Stimulated activated CD8-positive, alpha-beta memory T cell treated with anti-CD3 and anti-CD28 coated beads, Interleukin-7, amount 100 ng/mL, for 24 hours (primary cell): Measurements from ENCODE around the gene CCDC61.

ENCODE experiments used
- DNase-seq: peaks from one replicate; pipeline ENCODE4 v3.0.0-alpha.2; 2020; ENCODE audit warnings: low read depth

Gene CCDC61

GRCh38 chr19:45975306-45976070 lies 19.8 kb upstream of the CCDC61 start:
- DNase-seq: no peak

GRCh38 chr19:45976178-45976577 lies 19.1 kb upstream of the CCDC61 start:
- no peak for DNase-seq

GRCh38 chr19:45978156-45978555 lies 17.1 kb upstream of the CCDC61 start:
- DNase-seq: no peak

- no peak for DNase-seq
Measured at GRCh38 chr19:45981350-45981749, 13.9 kb upstream of the CCDC61 start.

DNA sequence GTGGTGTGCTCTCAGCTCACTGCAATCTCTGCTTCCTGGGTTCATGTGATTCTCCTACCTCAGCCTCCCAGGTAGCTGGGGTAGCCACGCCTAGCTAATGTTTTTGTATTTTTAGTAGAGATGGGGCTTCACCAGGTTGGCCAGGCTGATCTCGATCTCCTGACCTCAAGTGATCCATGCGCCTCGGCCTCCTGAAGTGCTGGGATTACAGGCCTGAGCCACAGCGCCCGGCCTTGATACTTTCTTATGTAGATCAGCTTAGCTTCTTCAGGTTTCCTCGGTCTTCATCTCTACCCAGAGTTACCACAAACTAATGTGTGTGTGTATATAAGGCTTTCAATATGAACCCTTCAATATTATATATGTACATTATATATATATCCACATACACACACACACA lies 9.9 kb upstream of the CCDC61 start:
- no peak for DNase-seq

- no peak for DNase-seq
Measured at GRCh38 chr19:45990113-45990728, 5.0 kb upstream of the CCDC61 start.

GRCh38 chr19:45994456-45994997 lies 740 bp upstream of the CCDC61 start:
- DNase-seq: no peak

GRCh38 chr19:45995715-45996385 lies 583 bp downstream of the CCDC61 start:
- no peak for DNase-seq

- DNase-seq: no peak
Measured at GRCh38 chr19:45996933-45997332, 1.7 kb downstream of the CCDC61 start.

- no peak for DNase-seq
Measured at GRCh38 chr19:45998834-45999233, 3.6 kb downstream of the CCDC61 start.

DNA sequence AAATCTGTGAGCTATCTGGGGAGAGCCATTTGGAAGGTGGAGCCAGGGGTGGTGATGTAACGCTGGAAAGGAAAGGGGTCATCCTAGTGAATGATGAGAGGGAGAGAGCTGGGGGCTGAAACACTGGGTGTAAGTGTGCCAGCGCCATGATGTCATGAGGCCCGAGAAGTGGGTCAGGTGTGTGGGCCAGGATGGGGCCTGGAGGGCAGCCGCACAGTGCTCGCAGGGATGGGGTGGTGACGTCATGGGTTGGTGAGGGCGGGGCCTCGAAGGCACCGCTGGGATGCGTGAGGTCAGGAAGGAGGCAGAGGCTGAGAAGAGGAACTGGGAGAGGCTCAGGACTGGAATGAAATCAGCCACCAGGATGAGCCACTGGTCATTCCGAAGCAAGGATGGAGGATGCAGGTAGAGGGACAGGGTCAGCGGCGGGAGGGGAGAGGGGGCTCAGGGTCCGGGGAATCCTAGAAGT lies 4.4 kb downstream of the CCDC61 start:
- DNase-seq: no peak

DNA sequence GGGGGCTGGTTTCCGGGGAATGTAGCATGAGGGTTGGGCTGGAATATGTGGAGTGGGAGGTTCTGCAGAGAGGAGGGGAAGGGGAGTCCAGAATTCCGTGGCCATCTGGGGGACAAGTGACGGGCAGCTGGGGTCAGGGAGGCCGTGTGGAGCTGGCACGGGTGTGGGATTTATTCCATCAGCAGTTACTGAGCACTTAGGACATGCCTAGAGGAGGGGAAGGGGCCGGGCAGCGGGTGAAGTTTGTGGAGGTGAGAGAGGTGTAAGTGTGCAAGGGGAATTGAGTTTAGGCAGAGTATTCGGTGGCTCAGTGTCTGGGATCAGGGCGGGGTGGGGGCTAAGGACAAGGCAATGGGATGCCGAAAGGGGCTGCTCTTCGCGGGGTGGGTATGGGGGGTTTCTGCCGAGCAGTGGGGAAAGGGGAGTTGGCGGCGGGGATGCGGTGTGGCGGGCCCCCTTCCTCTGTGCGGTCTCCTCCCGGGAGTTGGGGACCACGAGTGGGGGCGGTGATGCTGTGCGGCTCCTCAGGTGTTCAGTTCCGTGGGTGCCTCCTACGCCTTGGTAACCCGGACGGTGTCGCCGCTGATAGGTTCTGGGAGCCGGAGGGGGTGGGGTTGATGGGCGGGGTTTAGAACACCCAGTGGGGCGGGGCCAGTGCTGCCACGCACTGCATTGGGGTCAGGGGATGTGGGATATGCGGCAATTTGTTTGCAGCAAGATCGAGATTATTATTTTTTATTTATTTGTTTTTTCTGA lies 5.4 kb downstream of the CCDC61 start:
- no peak for DNase-seq

DNA sequence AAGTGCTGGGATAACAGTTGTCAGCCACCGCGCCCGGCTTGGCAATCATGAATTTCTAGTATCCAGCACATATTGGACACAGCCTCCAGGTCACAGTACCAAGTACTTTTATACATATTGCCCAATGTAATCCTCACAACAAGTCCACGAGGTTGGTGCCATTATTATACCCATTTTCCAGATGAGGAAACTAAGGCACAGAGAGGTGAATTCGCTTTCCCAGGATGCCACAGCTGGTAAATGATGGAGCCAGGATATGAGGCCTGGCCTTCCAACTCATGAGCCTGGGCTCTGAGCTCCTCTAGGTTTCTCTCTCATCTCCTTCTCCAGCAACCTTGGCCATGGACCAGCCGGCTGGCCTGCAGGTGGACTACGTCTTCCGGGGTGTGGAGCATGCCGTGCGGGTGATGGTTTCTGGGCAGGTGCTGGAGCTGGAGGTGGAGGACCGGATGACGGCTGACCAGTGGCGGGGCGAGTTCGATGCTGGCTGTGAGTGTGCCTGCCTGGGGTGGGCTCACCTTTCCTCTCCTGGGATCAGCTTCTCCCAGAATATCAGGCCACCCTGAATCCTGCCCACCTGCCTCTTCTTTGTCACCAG lies 7.5 kb downstream of the CCDC61 start:
- DNase-seq: no peak

DNA sequence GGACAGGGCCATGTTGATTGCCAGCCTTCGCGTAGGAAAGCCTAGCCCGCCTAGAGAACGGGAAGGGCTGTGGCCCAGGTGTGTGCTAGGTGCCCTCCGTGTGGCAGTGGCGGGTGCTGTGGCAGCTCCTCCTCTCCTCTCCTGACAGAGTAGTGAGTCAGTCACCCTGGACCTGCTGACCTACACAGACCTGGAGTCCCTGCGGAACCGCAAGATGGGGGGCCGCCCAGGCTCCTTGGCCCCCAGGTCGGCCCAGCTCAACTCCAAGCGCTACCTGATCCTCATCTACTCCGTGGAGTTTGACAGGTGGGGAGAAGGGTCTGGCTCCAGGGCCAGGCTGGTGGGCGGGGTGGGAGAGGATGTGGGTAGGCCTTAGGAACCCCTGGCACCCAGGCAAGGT lies 11.1 kb downstream of the CCDC61 start:
- DNase-seq: no peak

GRCh38 chr19:46009530-46010510 lies 14.6 kb downstream of the CCDC61 start:
- peak; percentile 44 for DNase-seq

DNA sequence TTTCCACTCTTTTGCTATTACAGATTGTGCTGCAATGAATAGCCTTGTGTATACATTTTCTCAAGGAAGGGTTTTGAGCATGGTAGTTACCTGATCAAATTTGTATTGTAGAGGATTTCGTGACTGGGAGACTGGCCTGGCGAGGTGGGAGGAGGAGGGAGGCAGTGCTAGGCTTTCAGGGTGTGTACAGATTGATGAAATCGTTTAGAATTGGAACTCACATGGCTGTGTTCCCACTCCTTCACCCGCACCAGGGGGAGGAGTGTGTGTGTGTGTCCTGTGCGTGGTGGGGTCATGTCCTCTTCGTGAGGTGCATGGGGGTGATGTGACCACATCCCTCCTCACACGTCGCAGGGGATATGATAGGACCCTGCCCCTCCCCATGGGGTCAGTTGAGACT lies 19.3 kb downstream of the CCDC61 start:
- DNase-seq: no peak

DNA sequence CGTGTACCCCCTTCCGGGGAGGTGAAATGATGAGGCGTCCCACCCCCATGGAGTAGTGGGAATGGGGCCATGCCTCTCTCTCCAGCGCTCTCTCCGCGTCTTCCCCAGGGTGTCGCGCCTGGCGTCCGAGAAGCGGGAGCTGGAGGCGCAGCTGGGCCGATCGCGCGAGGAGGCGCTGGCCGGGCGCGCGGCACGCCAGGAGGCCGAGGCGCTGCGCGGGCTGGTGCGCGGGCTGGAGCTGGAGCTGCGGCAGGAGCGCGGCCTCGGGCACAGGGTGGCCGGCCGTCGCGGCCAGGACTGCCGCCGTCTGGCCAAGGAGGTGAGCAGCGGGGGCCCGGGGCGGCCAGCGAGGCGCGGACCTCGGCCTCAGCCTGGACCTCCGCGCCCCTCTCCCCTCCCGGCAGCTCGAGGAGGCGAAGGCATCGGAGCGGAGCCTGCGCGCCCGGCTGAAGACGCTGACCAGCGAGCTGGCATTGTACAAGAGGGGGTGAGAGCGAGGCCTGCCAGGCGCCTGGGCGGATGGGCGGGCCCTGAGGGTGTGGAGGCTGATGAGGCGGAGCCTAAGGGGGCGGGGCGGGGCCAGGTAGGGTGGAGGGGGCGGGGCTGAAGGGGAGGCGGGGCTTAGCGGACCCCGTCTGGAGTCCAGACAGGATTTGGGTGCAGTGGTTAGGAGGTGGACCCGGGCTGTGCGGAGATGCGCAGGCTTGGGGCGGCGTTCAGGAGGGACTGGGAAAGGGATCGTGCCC lies 19.8 kb downstream of the CCDC61 start:
- peak; percentile 45 for DNase-seq

- DNase-seq: no peak
Measured at GRCh38 chr19:46015687-46016425, 20.6 kb downstream of the CCDC61 start.
